HEK293 (cell line): ENCODE results near the gene CPA5.
"Not testable (repeated sequence)": the region's sequence is repeated elsewhere in the genome, so short reads cannot be mapped to it uniquely, and the experiment has no call there.

Source experiments
- CTCF ChIA-PET: fragments of 350-600 bp; formaldehyde crosslinking; extraction: SDS; loops from one replicate; lab custom pipeline; 2021; ENCODE audit warnings: antibody characterized with exemption; lab: Yijun Ruan, JAX
- POLR2A ChIA-PET: fragments of 300-600 bp; formaldehyde crosslinking; extraction: SDS; loops from one replicate; lab custom pipeline; 2020; ENCODE audit warnings: antibody characterized with exemption, inconsistent platforms; lab: Yijun Ruan, JAX
- H3K27ac ChIP-seq: fragments of 200-500 bp; sonication (Bioruptor generic); 2 replicates; pipeline ENCODE4 v1.5.1; 2014; ENCODE audit warnings: low read depth, low read length, control low read depth, inconsistent platforms; ENCODE audit errors: extremely low read depth
- H3K36me3 ChIP-seq, 2 experiments: fragments of 200-500 bp in 1 of 2; sonication (Bioruptor generic) in 1 of 2; 1 replicate in 1 of 2; 2 replicates in 1 of 2; pipeline ENCODE4 v1.5.1; 2014 to 2017; ENCODE audit warnings: inconsistent platforms in 2 of 2, low read length in 2 of 2; ENCODE audit not compliant: control insufficient read depth in 2 of 2, insufficient read depth in 1 of 2
- H3K4me1 ChIP-seq: fragments of 200-500 bp; sonication (Bioruptor generic); 2 replicates; pipeline ENCODE4 v1.5.1; 2014; ENCODE audit warnings: mild to moderate bottlenecking, low read length, inconsistent platforms; ENCODE audit not compliant: control insufficient read depth, insufficient read depth
- H3K4me3 ChIP-seq: 2 replicates; pipeline ENCODE4 v1.5.1; 2011; ENCODE audit warnings: low read depth, mild to moderate bottlenecking, control low read depth, low read length, moderate library complexity
- H3K9me3 ChIP-seq: fragments of 200-500 bp; sonication (Bioruptor generic); 2 replicates; pipeline ENCODE4 v1.5.1; 2014; ENCODE audit warnings: low read depth, low read length, inconsistent platforms; ENCODE audit not compliant: control insufficient read depth, insufficient read depth
- HOXA7 ChIP-seq: sonication (generic); formaldehyde crosslinking; IDR thresholded peaks from 2 replicates; pipeline ENCODE4 v1.8.1; 2022; ENCODE audit warnings: missing genetic modification reagents, borderline replicate concordance
- HOXC10 ChIP-seq: sonication (generic); formaldehyde crosslinking; IDR thresholded peaks from 2 replicates; pipeline ENCODE4 v1.8.1; 2023; ENCODE audit warnings: mild to moderate bottlenecking, missing genetic modification reagents
- KLF16 ChIP-seq: fragments of 450-650 bp; formaldehyde crosslinking; IDR thresholded peaks from 2 replicates; pipeline ENCODE4 v1.5.1; 2017; ENCODE audit warnings: missing biosample characterization, missing genetic modification characterization
- MEIS1 ChIP-seq: sonication (generic); formaldehyde crosslinking; IDR thresholded peaks from 2 replicates; pipeline ENCODE4 v1.8.1; 2022; ENCODE audit warnings: missing genetic modification reagents, mild to moderate bottlenecking, borderline replicate concordance
- PRDM1 ChIP-seq: fragments of 450-650 bp; formaldehyde crosslinking; IDR thresholded peaks from 2 replicates; pipeline ENCODE4; 2016; ENCODE audit warnings: missing biosample characterization, missing genetic modification characterization
- SP2 ChIP-seq: fragments of 450-650 bp; formaldehyde crosslinking; IDR thresholded peaks from 2 replicates; pipeline ENCODE4 v1.5.1; 2016; ENCODE audit warnings: missing biosample characterization, missing genetic modification characterization
- ZBTB48 ChIP-seq: fragments of 450-650 bp; formaldehyde crosslinking; IDR thresholded peaks from 2 replicates; pipeline ENCODE4 v1.5.1; 2016; ENCODE audit warnings: missing biosample characterization, missing genetic modification characterization
- ZIC2 ChIP-seq: fragments of 450-650 bp; formaldehyde crosslinking; IDR thresholded peaks from 2 replicates; pipeline ENCODE4 v1.5.1; 2016; ENCODE audit warnings: missing biosample characterization, missing genetic modification characterization
- ZNF121 ChIP-seq: fragments of 450-650 bp; formaldehyde crosslinking; IDR thresholded peaks from 2 replicates; pipeline ENCODE4 v1.5.1; 2016; ENCODE audit warnings: missing biosample characterization, missing genetic modification characterization
- ZNF174 ChIP-seq: fragments of 450-650 bp; formaldehyde crosslinking; IDR thresholded peaks from 2 replicates; pipeline ENCODE4 v1.5.0; 2017; ENCODE audit warnings: missing biosample characterization, mild to moderate bottlenecking, missing genetic modification characterization
- ZNF2 ChIP-seq: fragments of 450-650 bp; formaldehyde crosslinking; IDR thresholded peaks from 2 replicates; pipeline ENCODE4 v1.5.1; 2016; ENCODE audit warnings: missing biosample characterization, missing genetic modification characterization
- ZNF214 ChIP-seq: fragments of 450-650 bp; formaldehyde crosslinking; IDR thresholded peaks from 2 replicates; pipeline ENCODE4 v1.5.1; 2017; ENCODE audit warnings: missing biosample characterization, mild to moderate bottlenecking, missing genetic modification characterization, borderline replicate concordance
- ZNF23 ChIP-seq: fragments of 450-650 bp; formaldehyde crosslinking; IDR thresholded peaks from 2 replicates; pipeline ENCODE4 v1.5.1; 2016; ENCODE audit warnings: missing biosample characterization, missing genetic modification characterization, borderline replicate concordance
- ZNF302 ChIP-seq: fragments of 450-650 bp; formaldehyde crosslinking; IDR thresholded peaks from 2 replicates; pipeline ENCODE4 v1.5.1; 2016; ENCODE audit warnings: missing biosample characterization, missing genetic modification characterization, low read depth
- ZNF404 ChIP-seq: fragments of 450-650 bp; formaldehyde crosslinking; IDR thresholded peaks from 2 replicates; pipeline ENCODE4 v1.5.1; 2017; ENCODE audit warnings: missing biosample characterization, missing genetic modification characterization
- ZNF473 ChIP-seq: fragments of 450-650 bp; formaldehyde crosslinking; IDR thresholded peaks from 2 replicates; pipeline ENCODE4 v1.5.1; 2017; ENCODE audit warnings: missing biosample characterization, missing genetic modification characterization
- ZNF510 ChIP-seq: fragments of 450-650 bp; formaldehyde crosslinking; IDR thresholded peaks from 2 replicates; pipeline ENCODE4 v1.5.1; 2018; ENCODE audit warnings: mild to moderate bottlenecking, missing genetic modification characterization, missing biosample characterization; ENCODE audit not compliant: insufficient replicate concordance
- ZNF549 ChIP-seq: fragments of 450-650 bp; IDR thresholded peaks from 2 replicates; pipeline ENCODE4 v1.5.1; 2018; ENCODE audit warnings: missing biosample characterization, missing genetic modification characterization, mild to moderate bottlenecking, inconsistent platforms, moderate library complexity
- ZNF560 ChIP-seq: fragments of 450-650 bp; formaldehyde crosslinking; IDR thresholded peaks from 2 replicates; pipeline ENCODE4 v1.5.1; 2017; ENCODE audit warnings: missing biosample characterization, missing genetic modification characterization, borderline replicate concordance
- ZNF626 ChIP-seq: fragments of 450-650 bp; sonication (Bioruptor Pico); formaldehyde crosslinking; IDR thresholded peaks from 2 replicates; pipeline ENCODE4 v1.5.1; 2018; ENCODE audit warnings: missing biosample characterization, missing genetic modification characterization, inconsistent platforms
- ZNF670 ChIP-seq: fragments of 450-650 bp; formaldehyde crosslinking; IDR thresholded peaks from 2 replicates; pipeline ENCODE4 v1.5.1; 2016; ENCODE audit warnings: missing biosample characterization, missing genetic modification characterization, low read depth

Gene CPA5

DNA sequence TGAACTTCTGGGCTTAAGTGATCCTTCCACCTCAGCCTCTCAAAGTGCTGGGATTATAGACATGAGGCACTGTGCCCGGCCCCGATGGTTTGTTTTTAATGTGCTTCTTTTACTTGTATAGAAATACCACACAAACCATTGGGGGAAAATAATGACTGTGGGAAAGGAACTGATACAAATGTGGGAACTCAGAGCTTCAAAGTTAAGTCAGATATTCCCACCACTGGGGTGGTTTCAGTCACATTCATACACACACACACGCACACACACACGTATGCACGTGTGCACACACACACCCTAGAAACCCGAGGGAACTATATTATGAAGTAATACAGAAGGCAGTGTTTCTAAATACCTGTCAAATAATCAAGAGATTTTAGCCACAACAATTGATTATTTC lies 34.6 kb upstream of the CPA5 start (continued):
- TF ChIP-seq ZNF404 (tag by site-specific recombination) (no peak), ZNF510 (no peak), ZNF302 (tag by site-specific recombination) (no peak)

DNA sequence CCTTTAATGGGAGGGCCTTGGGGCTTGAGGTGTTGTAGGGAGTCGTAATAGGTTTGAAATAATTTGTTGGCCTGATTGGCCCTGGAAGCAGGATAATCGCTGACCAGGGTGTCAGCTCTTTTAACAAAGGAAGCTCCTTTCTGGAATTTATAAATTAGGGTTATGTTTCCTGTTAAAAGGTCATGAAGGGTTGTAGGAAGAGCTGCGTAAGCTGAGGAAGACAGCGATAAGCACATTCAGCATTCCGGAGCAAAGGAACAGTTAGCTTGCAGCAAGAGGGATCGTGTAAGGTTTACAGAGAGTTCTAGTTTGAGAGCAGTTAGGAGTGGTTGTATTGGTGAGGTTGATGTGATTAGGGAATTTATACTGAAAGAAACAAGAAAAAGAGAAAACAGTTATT lies 30.3 kb upstream of the CPA5 start:
- no peak overlapping the region for H3K27ac ChIP-seq
- TF ChIP-seq ZNF23 (no peak), ZIC2 (tag by site-specific recombination) (no peak), HOXC10 (no peak), ZNF121 (tag by site-specific recombination) (no peak), KLF16 (tag by site-specific recombination) (no peak), HOXA7 (CRISPR knock-in tag) (no peak), MEIS1 (CRISPR knock-in tag) (no peak), ZNF2 (tag by site-specific recombination) (no peak), ZNF174 (tag by site-specific recombination) (no peak), ZBTB48 (tag by site-specific recombination) (no peak), ZNF473 (no peak), ZNF626 (tag by site-specific recombination) (no peak)
- H3K9me3 ChIP-seq, result no peaks in the 10 kb centered on the region
- no peaks in the 10 kb centered on the region for H3K4me1 ChIP-seq
- no peak overlapping the region for H3K4me3 ChIP-seq
- H3K36me3 ChIP-seq, result no peaks in the 10 kb centered on the region
- ChIA-PET CTCF (no interaction called here), POLR2A (no interaction called here)

DNA sequence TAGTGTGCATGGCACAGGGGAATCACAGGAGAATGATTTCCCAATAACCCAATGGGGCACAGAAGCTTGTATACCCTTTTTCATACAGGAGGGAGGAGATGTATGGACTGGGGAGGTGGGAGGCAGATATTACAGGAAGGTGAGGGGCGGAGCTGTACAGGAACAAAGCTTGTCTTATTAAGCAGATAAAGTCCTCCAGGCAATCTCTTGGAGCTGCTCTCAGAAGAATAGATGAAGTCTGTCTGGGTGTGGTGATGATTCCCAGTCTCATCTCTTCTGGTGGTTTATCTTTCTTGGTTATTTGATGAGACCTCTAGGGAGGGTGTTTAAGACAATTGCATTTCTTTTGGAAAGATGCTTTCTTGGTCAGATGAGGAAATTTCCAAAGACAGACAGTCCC lies 25.1 kb upstream of the CPA5 start:
- H3K9me3 ChIP-seq, result no peaks in the 10 kb centered on the region
- POLR2A ChIA-PET, result no interaction called here
- H3K27ac ChIP-seq, result no peak overlapping the region
- H3K36me3 ChIP-seq, result no peaks in the 10 kb centered on the region
- CTCF ChIA-PET, result no interaction called here
- H3K4me3 ChIP-seq, result no peak overlapping the region
- H3K4me1 ChIP-seq, result no peaks in the 10 kb centered on the region
- TF ChIP-seq SP2, result no peak
- no peak for TF ChIP-seq PRDM1 (tag by site-specific recombination)
- no peak for TF ChIP-seq ZNF214
- TF ChIP-seq ZNF549, result no peak
- TF ChIP-seq, all 188 proteins: peak for 0

DNA sequence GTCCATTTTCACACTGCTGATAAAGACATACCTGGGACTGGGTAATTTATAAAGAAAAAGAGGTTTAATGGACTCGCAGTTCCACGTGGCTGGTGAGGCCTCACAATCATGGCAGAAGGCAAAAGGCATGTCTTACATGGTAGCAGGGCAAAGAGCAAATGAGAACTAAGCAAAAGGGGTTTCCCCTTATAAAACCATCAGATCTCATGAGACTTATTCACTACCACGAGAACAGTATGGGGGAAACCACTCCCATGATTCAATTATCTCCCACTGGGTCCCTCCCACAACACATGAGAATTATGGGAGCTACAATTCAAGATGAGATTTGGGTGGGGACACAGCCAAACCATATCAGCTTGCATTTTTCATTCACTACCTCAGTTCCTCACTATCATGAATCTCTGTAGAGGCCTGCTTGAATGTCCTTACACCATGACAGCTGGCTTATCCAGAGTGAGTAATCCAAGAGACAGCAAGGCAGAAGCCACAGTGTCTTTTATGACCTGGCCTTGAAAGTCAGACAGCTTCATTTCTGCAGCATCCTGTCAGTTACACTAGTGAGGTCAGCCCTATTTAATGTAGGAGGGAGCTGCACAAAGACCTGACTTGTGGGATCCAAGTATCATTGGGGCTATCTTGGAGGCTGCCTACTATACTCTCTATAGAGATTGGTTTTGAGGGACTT lies 22.9 kb upstream of the CPA5 start:
- H3K4me1 ChIP-seq, H3K27ac ChIP-seq, POLR2A ChIA-PET, CTCF ChIA-PET, H3K36me3 ChIP-seq, H3K9me3 ChIP-seq, H3K4me3 ChIP-seq: not testable (repeated sequence)

DNA sequence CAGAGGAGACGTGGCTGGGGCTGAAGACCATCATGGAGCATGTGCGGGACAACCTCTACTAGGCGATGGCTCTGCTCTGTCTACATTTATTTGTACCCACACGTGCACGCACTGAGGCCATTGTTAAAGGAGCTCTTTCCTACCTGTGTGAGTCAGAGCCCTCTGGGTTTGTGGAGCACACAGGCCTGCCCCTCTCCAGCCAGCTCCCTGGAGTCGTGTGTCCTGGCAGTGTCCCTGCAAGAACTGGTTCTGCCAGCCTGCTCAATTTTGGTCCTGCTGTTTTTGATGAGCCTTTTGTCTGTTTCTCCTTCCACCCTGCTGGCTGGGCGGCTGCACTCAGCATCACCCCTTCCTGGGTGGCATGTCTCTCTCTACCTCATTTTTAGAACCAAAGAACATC lies 22.0 kb upstream of the CPA5 start:
- H3K4me1 ChIP-seq, result no peaks in the 10 kb centered on the region
- TF ChIP-seq ZNF560 (tag by site-specific recombination) (no peak), ZNF670 (tag by site-specific recombination) (no peak)
- H3K9me3 ChIP-seq, result no peaks in the 10 kb centered on the region
- no peak overlapping the region for H3K27ac ChIP-seq
- ChIA-PET POLR2A (no interaction called here), CTCF (no interaction called here)
- no peak overlapping the region for H3K4me3 ChIP-seq
- no peaks in the 10 kb centered on the region for H3K36me3 ChIP-seq
